HUES48 (cell line): ENCODE measurements around the gene DPEP2.
"Not testable (repeated sequence)": the region's sequence is repeated elsewhere in the genome, so short reads cannot be mapped to it uniquely, and the experiment has no call there.

Experiments used
- H3K27ac ChIP-seq: one replicate; pipeline ENCODE4 v1.7.0; 2013; ENCODE audit warnings: low read depth, low read length, inconsistent platforms
- H3K27me3 ChIP-seq: 2 replicates; pipeline ENCODE4 v1.6.1; 2013; ENCODE audit warnings: mild to moderate bottlenecking, low read length; ENCODE audit not compliant: control insufficient read depth, insufficient read depth
- H3K36me3 ChIP-seq: 2 replicates; pipeline ENCODE4 v1.6.1; 2013; ENCODE audit warnings: low read length; ENCODE audit not compliant: control insufficient read depth, insufficient read depth
- H3K4me1 ChIP-seq: 2 replicates; pipeline ENCODE4 v1.6.1; 2013; ENCODE audit warnings: mild to moderate bottlenecking, low read length; ENCODE audit not compliant: control insufficient read depth, insufficient read depth
- H3K4me3 ChIP-seq: 2 replicates; pipeline ENCODE4 v1.5.1; 2013; ENCODE audit warnings: mild to moderate bottlenecking, low read depth, low read length
- H3K9ac ChIP-seq: 2 replicates; pipeline ENCODE4 v1.6.1; 2013; ENCODE audit warnings: mild to moderate bottlenecking, low read depth, low read length, moderate library complexity
- H3K9me3 ChIP-seq: 2 replicates; pipeline ENCODE4 v1.6.1; 2013; ENCODE audit warnings: low read length; ENCODE audit not compliant: control insufficient read depth, insufficient read depth

DPEP2 gene

GRCh38 chr16:68005211-68005610 lies 5.9 kb upstream of the DPEP2 start:
- H3K4me3 ChIP-seq: no peak overlapping the region
- no peak overlapping the region for H3K9ac ChIP-seq
- no peaks in the 10 kb centered on the region for H3K27me3 ChIP-seq
- H3K27ac ChIP-seq: peak overlapping the region; percentile 67
- H3K9me3 ChIP-seq: no peaks in the 10 kb centered on the region
- H3K4me1 ChIP-seq: peaks cover 6% of the 10 kb centered on the region; the same call in 1 of the 2 replicates
- H3K36me3 ChIP-seq: no peaks in the 10 kb centered on the region

- no peaks in the 10 kb centered on the region for H3K27me3 ChIP-seq
- no peak overlapping the region for H3K27ac ChIP-seq
- H3K4me3 ChIP-seq: no peak overlapping the region
- H3K9ac ChIP-seq: no peak overlapping the region
- peaks cover 6% of the 10 kb centered on the region; the same call in 1 of the 2 replicates for H3K4me1 ChIP-seq
- H3K36me3 ChIP-seq: no peaks in the 10 kb centered on the region
- H3K9me3 ChIP-seq: no peaks in the 10 kb centered on the region
Observed at GRCh38 chr16:68003031-68003430, 3.7 kb upstream of the DPEP2 start.

- Histone ChIP-seq H3K36me3 (no peaks in the 10 kb centered on the region), H3K4me1 (peaks cover under 1% of the 10 kb centered on the region; the same call in 1 of the 2 replicates), H3K27me3 (no peaks in the 10 kb centered on the region), H3K4me3 (no peak overlapping the region), H3K9me3 (no peaks in the 10 kb centered on the region), H3K27ac (no peak overlapping the region), H3K9ac (no peak overlapping the region)
Observed at GRCh38 chr16:68000450-68000849, 1.2 kb upstream of the DPEP2 start.

- Histone ChIP-seq H3K4me3 (no peak overlapping the region), H3K4me1 (no peaks in the 10 kb centered on the region)
Observed at GRCh38 chr16:67999985-68000384, 701 bp upstream of the DPEP2 start.

GRCh38 chr16:67998231-67998778 lies 979 bp downstream of the DPEP2 start:
- not testable (repeated sequence) for H3K36me3 ChIP-seq, H3K9me3 ChIP-seq, H3K27ac ChIP-seq, H3K4me1 ChIP-seq, H3K9ac ChIP-seq, H3K4me3 ChIP-seq, H3K27me3 ChIP-seq

More at GRCh38 chr16:67999985-68000384, 701 bp upstream of the DPEP2 start:
- Histone ChIP-seq H3K9me3 (no peaks in the 10 kb centered on the region), H3K27me3 (no peaks in the 10 kb centered on the region), H3K36me3 (no peaks in the 10 kb centered on the region), H3K9ac (no peak overlapping the region), H3K27ac (no peak overlapping the region)

GRCh38 chr16:67996666-67997065 lies 2.6 kb downstream of the DPEP2 start:
- H3K36me3 ChIP-seq: no peaks in the 10 kb centered on the region
- no peak overlapping the region for H3K27ac ChIP-seq
- H3K4me1 ChIP-seq: no peaks in the 10 kb centered on the region
- no peak overlapping the region for H3K9ac ChIP-seq
- no peaks in the 10 kb centered on the region for H3K9me3 ChIP-seq
- peaks cover 13% of the 10 kb centered on the region for H3K27me3 ChIP-seq
- H3K4me3 ChIP-seq: no peak overlapping the region

- no peaks in the 10 kb centered on the region for H3K9me3 ChIP-seq
- no peaks in the 10 kb centered on the region for H3K4me1 ChIP-seq
- no peaks in the 10 kb centered on the region for H3K36me3 ChIP-seq
- H3K27ac ChIP-seq: no peak overlapping the region
- no peak overlapping the region for H3K9ac ChIP-seq
- no peak overlapping the region for H3K4me3 ChIP-seq
- H3K27me3 ChIP-seq: peaks cover 15% of the 10 kb centered on the region
Observed at GRCh38 chr16:67995423-67995822, 3.9 kb downstream of the DPEP2 start.

GRCh38 chr16:67994040-67994408 lies 5.3 kb downstream of the DPEP2 start:
- H3K4me1 ChIP-seq, H3K9ac ChIP-seq, H3K4me3 ChIP-seq, H3K36me3 ChIP-seq, H3K9me3 ChIP-seq, H3K27ac ChIP-seq: not testable (repeated sequence)
- H3K27me3 ChIP-seq: peaks cover 15% of the 10 kb centered on the region

GRCh38 chr16:67993207-67994039 lies 5.9 kb downstream of the DPEP2 start:
- no peak overlapping the region for H3K27ac ChIP-seq

GRCh38 chr16:67992661-67993206 lies 6.5 kb downstream of the DPEP2 start:
- Histone ChIP-seq H3K9ac (no peak overlapping the region), H3K9me3 (no peaks in the 10 kb centered on the region), H3K27me3 (peaks cover 15% of the 10 kb centered on the region), H3K4me3 (no peak overlapping the region), H3K27ac (no peak overlapping the region), H3K36me3 (no peaks in the 10 kb centered on the region), H3K4me1 (no peaks in the 10 kb centered on the region)

More at GRCh38 chr16:67993207-67994039, 5.9 kb downstream of the DPEP2 start:
- no peaks in the 10 kb centered on the region for H3K4me1 ChIP-seq
- peaks cover 15% of the 10 kb centered on the region for H3K27me3 ChIP-seq
- no peak overlapping the region for H3K4me3 ChIP-seq
- H3K9ac ChIP-seq: no peak overlapping the region
- no peaks in the 10 kb centered on the region for H3K36me3 ChIP-seq
- H3K9me3 ChIP-seq: no peaks in the 10 kb centered on the region

GRCh38 chr16:67990018-67990386 lies 9.3 kb downstream of the DPEP2 start:
- no peak overlapping the region for H3K27ac ChIP-seq
- H3K27me3 ChIP-seq: peaks cover 15% of the 10 kb centered on the region
- H3K36me3 ChIP-seq: no peaks in the 10 kb centered on the region
- H3K4me3 ChIP-seq: no peak overlapping the region
- no peaks in the 10 kb centered on the region for H3K9me3 ChIP-seq
- no peak overlapping the region for H3K9ac ChIP-seq
- H3K4me1 ChIP-seq: no peaks in the 10 kb centered on the region
